HCT116 (cell line): ENCODE results near the gene SETD1B. TPM values are rescaled to one million over a fixed set of nuclear protein-coding genes. Genes with fewer than 3 reads are reported as not detected.

Source experiments
- ATAC-seq: fragments of 200-7000 bp; cut with Tn5 transposase; 2 replicates; pipeline ENCODE4 v1.9.1; 2020; ENCODE audit warnings: mild to moderate bottlenecking, moderate library complexity
- BruUV-seq: library from RNA; stranded (reverse); fragments of 400-500 nt; replicated peaks from 2 replicates; lab custom pipeline; 2021; lab: Mats Ljungman, UMichigan
- CTCF ChIA-PET: fragments of 300-600 bp; sonication (Branson Sonifier 250); formaldehyde crosslinking; loops from one replicate; lab custom pipeline; 2021; ENCODE audit warnings: antibody characterized with exemption; lab: Charles Lee
- POLR2A ChIA-PET: fragments of 300-600, 350-600 bp; sonication (Branson Sonifier 250); formaldehyde crosslinking; loops from one replicate; lab custom pipeline; 2021; ENCODE audit warnings: antibody characterized with exemption; lab: Charles Lee
- RAD21 ChIA-PET, 2 experiments: fragments of 300-600 bp; sonication (Branson Sonifier 250); formaldehyde crosslinking; loops; one replicate each; lab custom pipeline; 2023; ENCODE audit warnings: low total read pairs in 2 of 2; ENCODE audit not compliant: uncharacterized antibody in 2 of 2, unreplicated experiment in 2 of 2, low non-redundant PET in 1 of 2; lab: Charles Lee
- DNase-seq: peaks from one replicate; pipeline ENCODE4 v3.0.0-alpha.2; 2010; ENCODE audit warnings: low read depth, low spot score
- H2AFZ ChIP-seq: fragments of 200-600 bp; shearing (Covaris generic), sonication (generic); 2 replicates; pipeline ENCODE4 v1.6.1; 2017; ENCODE audit warnings: low read depth, mixed run types, mixed read lengths, antibody characterized with exemption, low read length; ENCODE audit not compliant: poor library complexity, severe bottlenecking
- H3K27ac ChIP-seq: 2 replicates; pipeline ENCODE4 v1.5.1; 2012; ENCODE audit warnings: low read depth, low read length
- H3K27me3 ChIP-seq: fragments of 200-600 bp; sonication (generic); 2 replicates; pipeline ENCODE4 v1.6.1; 2016; ENCODE audit warnings: mixed run types, low read length, mixed read lengths; ENCODE audit not compliant: insufficient read depth
- H3K36me3 ChIP-seq, 2 experiments: fragments of 200-500 bp in 1 of 2; fragments of 200-600 bp in 1 of 2; sonication (Bioruptor generic) in 1 of 2; sonication (generic) in 1 of 2; 2 replicates each; pipeline versions ENCODE4 v1.5.1 to v1.6.1; 2014 to 2016; ENCODE audit warnings: low read length in 2 of 2, inconsistent platforms in 1 of 2, mixed read lengths in 1 of 2, mixed run types in 1 of 2; ENCODE audit not compliant: insufficient read depth in 2 of 2, control insufficient read depth in 1 of 2
- H3K4me1 ChIP-seq, 2 experiments: fragments of 200-600 bp in 1 of 2; sonication (generic) in 1 of 2; 2 replicates each; pipeline versions ENCODE4 v1.5.1 to v1.6.1; 2012 to 2017; ENCODE audit warnings: low read length in 2 of 2, inconsistent platforms in 1 of 2, mild to moderate bottlenecking in 1 of 2, mixed read lengths in 1 of 2, mixed run types in 1 of 2, moderate library complexity in 1 of 2; ENCODE audit not compliant: insufficient read depth in 2 of 2, control insufficient read depth in 1 of 2
- H3K4me2 ChIP-seq: fragments of 200-600 bp; sonication (generic); 2 replicates; pipeline ENCODE4 v1.6.1; 2017; ENCODE audit warnings: mixed run types, low read length, mixed read lengths
- H3K4me3 ChIP-seq, 2 experiments: fragments of 200-600 bp in 1 of 2; sonication (generic) in 1 of 2; replicated peaks in 1 of 2; 2 replicates each; pipeline ENCODE4 v1.5.1; 2011 to 2016; ENCODE audit warnings: low read length in 2 of 2, control low read depth in 1 of 2, low read depth in 1 of 2, mild to moderate bottlenecking in 1 of 2, mixed read lengths in 1 of 2, mixed run types in 1 of 2
- H3K79me2 ChIP-seq: fragments of 200-600 bp; sonication (generic); 2 replicates; pipeline ENCODE4 v1.6.1; 2017; ENCODE audit warnings: mild to moderate bottlenecking, mixed run types, low read length, moderate library complexity, mixed read lengths; ENCODE audit not compliant: insufficient read depth
- H3K9ac ChIP-seq: fragments of 200-600 bp; sonication (generic); 2 replicates; pipeline ENCODE4 v1.6.1; 2016; ENCODE audit warnings: low read length, mixed read lengths
- H3K9me2 ChIP-seq: fragments of 200-600 bp; sonication (generic), shearing (Covaris generic); 2 replicates; pipeline ENCODE4 v1.6.1; 2017; ENCODE audit warnings: mixed run types, mild to moderate bottlenecking, moderate library complexity; ENCODE audit not compliant: insufficient read depth
- H3K9me3 ChIP-seq, 2 experiments: fragments of 200-500 bp in 1 of 2; fragments of 200-600 bp in 1 of 2; sonication (Bioruptor generic) in 1 of 2; sonication (generic) in 1 of 2; 2 replicates each; pipeline ENCODE4 v1.6.1; 2014 to 2017; ENCODE audit warnings: low read length in 2 of 2, mixed read lengths in 2 of 2, inconsistent platforms in 1 of 2, low read depth in 1 of 2, mild to moderate bottlenecking in 1 of 2, mixed run types in 1 of 2, moderate library complexity in 1 of 2; ENCODE audit not compliant: control insufficient read depth in 1 of 2, insufficient read depth in 1 of 2
- H4K20me1 ChIP-seq: fragments of 200-600 bp; sonication (generic), shearing (Covaris generic); 2 replicates; pipeline ENCODE4 v1.6.1; 2017; ENCODE audit warnings: mixed run types, mild to moderate bottlenecking, moderate library complexity; ENCODE audit not compliant: insufficient read depth
- CBX3 ChIP-seq: IDR thresholded peaks from 2 replicates; pipeline ENCODE4 v1.6.1; 2012; ENCODE audit warnings: low read depth
- EGR1 ChIP-seq: IDR thresholded peaks from 2 replicates; pipeline ENCODE4 v1.6.1; 2012; ENCODE audit warnings: low read depth
- ELF1 ChIP-seq: IDR thresholded peaks from 2 replicates; pipeline ENCODE4 v1.6.1; 2012; ENCODE audit warnings: low read depth, borderline replicate concordance
- EZH2 ChIP-seq: fragments of 200-600 bp; sonication (generic); IDR thresholded peaks from 2 replicates; pipeline ENCODE4 v1.6.1; 2017; ENCODE audit warnings: antibody characterized with exemption, mixed run types
- EZH2phosphoT487 ChIP-seq: fragments of 200-600 bp; IDR thresholded peaks from 2 replicates; pipeline ENCODE4 v1.6.1; 2018; ENCODE audit warnings: antibody characterized with exemption, borderline replicate concordance
- POLR2AphosphoS5 ChIP-seq: IDR thresholded peaks from 2 replicates; pipeline ENCODE4 v1.6.1; 2011; ENCODE audit warnings: mild to moderate bottlenecking, low read depth, low read length, moderate library complexity
- SIN3A ChIP-seq: IDR thresholded peaks from 2 replicates; pipeline ENCODE4 v1.6.1; 2012; ENCODE audit warnings: low read depth
- YY1 ChIP-seq: IDR thresholded peaks from 2 replicates; pipeline ENCODE4 v1.6.1; 2011; ENCODE audit warnings: low read length, low read depth, moderate library complexity, mild to moderate bottlenecking; ENCODE audit not compliant: insufficient replicate concordance; ENCODE audit errors: extremely low read depth
- intact Hi-C: fragments of 100-400 bp; cut with micrococcal nuclease; formaldehyde crosslinking; loops from 2 replicates; pipeline ENCODE4 v1.10.0; 2022
- total RNA-seq: library from RNA; stranded (reverse); gene quantifications from one replicate; pipeline ENCODE4 v1.2.1, GENCODE V29; 2021; ENCODE audit not compliant: unreplicated experiment
- TF ChIP-seq, protein P1 (sequence below): IDR thresholded peaks from 2 replicates; pipeline ENCODE4 v1.6.1; 2011; ENCODE audit warnings: mild to moderate bottlenecking, low read length, moderate library complexity; ENCODE audit not compliant: insufficient replicate concordance; ENCODE audit errors: extremely low read depth
- TF ChIP-seq, protein P2 (sequence below), 3 experiments: fragments of 200-600 bp in 1 of 3; sonication (generic) in 1 of 3; IDR thresholded peaks in 2 of 3; conservative IDR thresholded peaks in 1 of 3; 2 replicates each; pipeline ENCODE4 v1.5.1; 2012 to 2017; ENCODE audit warnings: low read depth in 2 of 3, low read length in 2 of 3, antibody characterized with exemption in 1 of 3, borderline replicate concordance in 1 of 3, control low read depth in 1 of 3, mild to moderate bottlenecking in 1 of 3, mixed read lengths in 1 of 3, mixed run types in 1 of 3, moderate library complexity in 1 of 3; ENCODE audit not compliant: insufficient read depth in 1 of 3

The SETD1B gene
- total RNA-seq, 1 experiment from 2014 or later = 17.5 TPM

DNA sequence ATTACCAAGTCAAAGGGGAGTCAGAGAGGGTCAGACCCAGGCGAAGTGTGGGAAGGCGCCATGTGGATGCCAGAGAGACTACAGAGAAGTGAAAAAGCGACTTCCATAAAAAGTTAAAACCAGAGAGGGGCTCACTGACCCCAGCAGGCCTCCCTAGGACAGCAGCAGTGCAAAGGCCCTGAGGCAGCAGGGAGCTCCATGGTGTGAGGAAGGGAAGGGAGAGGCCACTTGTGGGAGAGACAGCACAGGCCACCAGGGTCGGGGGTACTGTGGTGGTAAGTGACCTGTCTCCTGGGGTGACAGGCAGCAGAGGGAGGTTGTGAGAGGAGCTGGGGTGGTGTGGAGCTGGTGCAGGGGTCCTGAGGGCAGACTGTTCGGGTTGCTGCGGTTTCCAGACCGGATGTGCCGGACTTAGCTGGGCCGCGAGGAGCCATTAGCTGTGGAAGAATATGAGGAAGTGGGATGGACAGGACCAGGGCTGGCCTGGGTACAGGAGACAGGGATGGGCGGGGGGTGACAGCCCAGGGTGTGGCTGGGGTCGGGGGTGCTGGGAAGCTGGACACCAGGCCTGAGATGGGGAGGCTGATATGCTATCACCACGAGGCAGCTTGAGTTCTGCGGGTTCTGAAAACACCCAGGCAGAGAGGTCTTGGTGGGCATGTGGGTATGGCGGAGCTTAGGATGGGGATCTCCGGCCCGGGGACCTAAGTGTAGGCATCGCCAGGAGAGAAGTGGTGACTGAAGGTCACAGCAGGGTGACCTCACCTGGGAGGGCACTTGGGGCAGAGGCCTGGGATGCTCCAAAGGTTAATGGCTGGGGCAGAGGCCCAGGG is 22.7 kb downstream of the SETD1B start:
- H2AFZ ChIP-seq = no peak overlapping the region
- peaks cover 26 to 31% of the 10 kb centered on the region in 2 experiments; a peak in 3 of 4 replicates for H3K36me3 ChIP-seq
- no peaks in the 10 kb centered on the region for H3K9me3 ChIP-seq
- ATAC-seq = no peak
- no peaks in the 10 kb centered on the region; the same call in 1 of the 2 replicates for H3K79me2 ChIP-seq
- no peak overlapping the region for H3K4me3 ChIP-seq
- H3K27ac ChIP-seq = no peak overlapping the region
- no peak for DNase-seq
- POLR2A ChIA-PET = no interaction called here
- TF ChIP-seq EGR1 = no peak
- no peak for TF ChIP-seq CBX3
- H3K9ac ChIP-seq = no peak overlapping the region
- no peaks in the 10 kb centered on the region for H3K9me2 ChIP-seq
- H3K4me2 ChIP-seq = no peak overlapping the region
- BruUV-seq = no TSS peak
- CTCF ChIA-PET = interaction anchor here (0.7 to 1.1 kb wide), 2 partner anchors 15 to 32 kb away, joined by 3 to 4 read pairs; no protein-coding TSS in a partner anchor
- H3K4me1 ChIP-seq = no peaks in the 10 kb centered on the region
- no peaks in the 10 kb centered on the region for H4K20me1 ChIP-seq
- intact Hi-C loops = no loop called here
- no peaks in the 10 kb centered on the region for H3K27me3 ChIP-seq
- RAD21 ChIA-PET = no interaction called here

DNA sequence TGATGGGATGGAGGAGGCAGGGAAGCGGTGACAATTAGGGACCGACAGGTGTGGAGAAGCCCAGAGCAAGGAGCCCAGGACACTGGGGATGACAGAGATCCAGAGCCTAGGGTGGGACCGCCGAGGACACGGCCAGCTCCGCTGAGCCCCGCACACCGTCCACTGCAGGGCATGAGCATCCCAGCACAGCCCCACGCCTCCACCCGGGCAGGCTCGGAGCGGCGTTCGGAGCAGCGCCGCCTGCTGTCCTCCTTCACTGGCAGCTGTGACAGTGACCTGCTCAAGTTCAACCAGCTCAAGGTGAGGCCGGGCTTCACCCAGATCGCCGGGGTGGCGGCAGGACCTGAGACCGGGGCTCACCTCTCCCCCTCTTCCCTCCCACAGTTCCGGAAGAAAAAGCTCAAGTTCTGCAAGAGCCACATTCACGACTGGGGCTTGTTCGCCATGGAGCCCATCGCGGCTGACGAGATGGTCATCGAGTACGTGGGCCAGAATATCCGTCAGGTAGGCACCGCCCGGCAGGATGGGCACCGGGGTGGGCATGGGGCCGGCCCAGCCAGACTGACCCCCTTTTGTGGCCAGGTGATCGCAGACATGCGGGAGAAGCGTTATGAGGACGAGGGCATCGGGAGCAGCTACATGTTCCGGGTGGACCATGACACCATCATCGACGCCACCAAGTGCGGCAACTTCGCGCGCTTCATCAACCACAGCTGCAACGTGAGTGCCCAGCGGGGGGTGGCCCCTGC is 23.7 kb downstream of the SETD1B start:
- Histone ChIP-seq H3K9me3 (no peaks in the 10 kb centered on the region), H3K4me1 (no peaks in the 10 kb centered on the region), H3K9ac (no peak overlapping the region), H2AFZ (no peak overlapping the region), H3K36me3 (peaks cover 23 to 36% of the 10 kb centered on the region in 2 experiments; a peak in 3 of 4 replicates), H3K4me2 (no peak overlapping the region), H3K9me2 (no peaks in the 10 kb centered on the region), H3K79me2 (no peaks in the 10 kb centered on the region; the same call in 1 of the 2 replicates), H4K20me1 (no peaks in the 10 kb centered on the region), H3K27me3 (no peaks in the 10 kb centered on the region), H3K4me3 (no peak overlapping the region), H3K27ac (no peak overlapping the region)
- ChIA-PET RAD21 (no interaction called here), CTCF (interaction anchor here (0.7 kb wide), 1 partner anchor 33 kb away, joined by 3 read pairs; no protein-coding TSS in a partner anchor), POLR2A (no interaction called here)
- intact Hi-C loops = no loop called here
- no TSS peak for BruUV-seq
- DNase-seq (no peak), ATAC-seq (peak; percentile 18; the same call in 1 of the 2 replicates)
- TF ChIP-seq ELF1 (no peak), EZH2 (no peak), EGR1 (no peak), SIN3A (no peak), YY1 (no peak), POLR2AphosphoS5 (no peak), EZH2phosphoT487 (no peak)
- TF ChIP-seq, protein P1, sequence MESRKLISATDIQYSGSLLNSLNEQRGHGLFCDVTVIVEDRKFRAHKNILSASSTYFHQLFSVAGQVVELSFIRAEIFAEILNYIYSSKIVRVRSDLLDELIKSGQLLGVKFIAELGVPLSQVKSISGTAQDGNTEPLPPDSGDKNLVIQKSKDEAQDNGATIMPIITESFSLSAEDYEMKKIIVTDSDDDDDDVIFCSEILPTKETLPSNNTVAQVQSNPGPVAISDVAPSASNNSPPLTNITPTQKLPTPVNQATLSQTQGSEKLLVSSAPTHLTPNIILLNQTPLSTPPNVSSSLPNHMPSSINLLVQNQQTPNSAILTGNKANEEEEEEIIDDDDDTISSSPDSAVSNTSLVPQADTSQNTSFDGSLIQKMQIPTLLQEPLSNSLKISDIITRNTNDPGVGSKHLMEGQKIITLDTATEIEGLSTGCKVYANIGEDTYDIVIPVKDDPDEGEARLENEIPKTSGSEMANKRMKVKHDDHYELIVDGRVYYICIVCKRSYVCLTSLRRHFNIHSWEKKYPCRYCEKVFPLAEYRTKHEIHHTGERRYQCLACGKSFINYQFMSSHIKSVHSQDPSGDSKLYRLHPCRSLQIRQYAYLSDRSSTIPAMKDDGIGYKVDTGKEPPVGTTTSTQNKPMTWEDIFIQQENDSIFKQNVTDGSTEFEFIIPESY = no peak
- TF ChIP-seq, protein P2, sequence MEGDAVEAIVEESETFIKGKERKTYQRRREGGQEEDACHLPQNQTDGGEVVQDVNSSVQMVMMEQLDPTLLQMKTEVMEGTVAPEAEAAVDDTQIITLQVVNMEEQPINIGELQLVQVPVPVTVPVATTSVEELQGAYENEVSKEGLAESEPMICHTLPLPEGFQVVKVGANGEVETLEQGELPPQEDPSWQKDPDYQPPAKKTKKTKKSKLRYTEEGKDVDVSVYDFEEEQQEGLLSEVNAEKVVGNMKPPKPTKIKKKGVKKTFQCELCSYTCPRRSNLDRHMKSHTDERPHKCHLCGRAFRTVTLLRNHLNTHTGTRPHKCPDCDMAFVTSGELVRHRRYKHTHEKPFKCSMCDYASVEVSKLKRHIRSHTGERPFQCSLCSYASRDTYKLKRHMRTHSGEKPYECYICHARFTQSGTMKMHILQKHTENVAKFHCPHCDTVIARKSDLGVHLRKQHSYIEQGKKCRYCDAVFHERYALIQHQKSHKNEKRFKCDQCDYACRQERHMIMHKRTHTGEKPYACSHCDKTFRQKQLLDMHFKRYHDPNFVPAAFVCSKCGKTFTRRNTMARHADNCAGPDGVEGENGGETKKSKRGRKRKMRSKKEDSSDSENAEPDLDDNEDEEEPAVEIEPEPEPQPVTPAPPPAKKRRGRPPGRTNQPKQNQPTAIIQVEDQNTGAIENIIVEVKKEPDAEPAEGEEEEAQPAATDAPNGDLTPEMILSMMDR (IDR thresholded peaks at IDR 0.05 in 2 of 3, conservative IDR thresholded peaks at IDR 0.05 in 1 of 3; ENCODE audit: borderline replicate concordance in 1 of 3, insufficient read depth in 1 of 3, low read depth in 2 of 3, low read length in 2 of 3) = no peak
